GM19468 (cell line): ENCODE results near the gene S100A2.
"Not testable (repeated sequence)": the region's sequence is repeated elsewhere in the genome, so short reads cannot be mapped to it uniquely, and the experiment has no call there.

Source experiments
- ATAC-seq: cut with Tn5 transposase; IDR thresholded peaks from one replicate; pipeline ENCODE4 v1.9.1; 2021; ENCODE audit warnings: mild to moderate bottlenecking, moderate library complexity, moderate number of reproducible peaks; ENCODE audit not compliant: unreplicated experiment; ENCODE audit errors: extremely low read depth

Gene S100A2

GRCh38 chr1:153535242-153536011 lies 30.2 kb downstream of the S100A2 start, which contains the start of gene S100A6:
Gene S100A6 (minus strand): TSS chr1:153535991. CDS start chr1:153535339, 652 bp downstream.
- no peak for ATAC-seq

- no peak for ATAC-seq
These were observed 30.8 kb downstream of the S100A2 start for GRCh38 chr1:153534925-153535241.

GRCh38 chr1:153534226-153534924 lies 31.3 kb downstream of the S100A2 start:
- ATAC-seq: no peak

- no peak for ATAC-seq
These were observed 31.9 kb downstream of the S100A2 start for GRCh38 chr1:153533689-153534201.

GRCh38 chr1:153532769-153533599 lies 32.7 kb downstream of the S100A2 start:
- no peak for ATAC-seq

GRCh38 chr1:153532181-153532580 lies 33.5 kb downstream of the S100A2 start:
- ATAC-seq: no peak

- no peak for ATAC-seq
These were observed 34.0 kb downstream of the S100A2 start for GRCh38 chr1:153531638-153532037.

- no peak for ATAC-seq
These were observed 38.0 kb downstream of the S100A2 start for GRCh38 chr1:153527683-153528040.

- ATAC-seq: no peak
These were observed 38.5 kb downstream of the S100A2 start for GRCh38 chr1:153527023-153527682.

GRCh38 chr1:153526132-153526543 lies 39.5 kb downstream of the S100A2 start:
- ATAC-seq: no peak

- ATAC-seq: no peak
These were observed 40.4 kb downstream of the S100A2 start for GRCh38 chr1:153525088-153525728.

- not testable (repeated sequence) for ATAC-seq
These were observed 43.1 kb downstream of the S100A2 start for GRCh38 chr1:153522353-153523048.

GRCh38 chr1:153521808-153522207 lies 43.8 kb downstream of the S100A2 start:
- ATAC-seq: not testable (repeated sequence)

- no peak for ATAC-seq
These were observed 44.7 kb downstream of the S100A2 start for GRCh38 chr1:153520818-153521476.

GRCh38 chr1:153520137-153520691 lies 45.4 kb downstream of the S100A2 start:
- not testable (repeated sequence) for ATAC-seq

GRCh38 chr1:153519242-153519641 lies 46.4 kb downstream of the S100A2 start:
- no peak for ATAC-seq

- ATAC-seq: no peak
These were observed 49.9 kb downstream of the S100A2 start for GRCh38 chr1:153515504-153516394.
